Esophagus squamous epithelium (tissue), 4 donors: ENCODE measurements around the gene ALDH5A1.

Source experiments
- CTCF ChIP-seq, 6 experiments: fragments of 450-650 bp in 4 of 6; fragments of 200-600 bp in 2 of 6; sonication (generic) in 2 of 6; IDR thresholded peaks; one replicate each; pipeline ENCODE4 v1.5.1; 2016 to 2019; ENCODE audit warnings: antibody characterized with exemption in 6 of 6, mild to moderate bottlenecking in 4 of 6, moderate library complexity in 4 of 6
- POLR2A ChIP-seq, 4 donors: fragments of 450-650 bp; IDR thresholded peaks; one replicate each; pipeline ENCODE4 v1.6.1; 2017; ENCODE audit warnings: antibody characterized with exemption in 4 of 4, mild to moderate bottlenecking in 4 of 4, moderate library complexity in 3 of 4

DNA sequence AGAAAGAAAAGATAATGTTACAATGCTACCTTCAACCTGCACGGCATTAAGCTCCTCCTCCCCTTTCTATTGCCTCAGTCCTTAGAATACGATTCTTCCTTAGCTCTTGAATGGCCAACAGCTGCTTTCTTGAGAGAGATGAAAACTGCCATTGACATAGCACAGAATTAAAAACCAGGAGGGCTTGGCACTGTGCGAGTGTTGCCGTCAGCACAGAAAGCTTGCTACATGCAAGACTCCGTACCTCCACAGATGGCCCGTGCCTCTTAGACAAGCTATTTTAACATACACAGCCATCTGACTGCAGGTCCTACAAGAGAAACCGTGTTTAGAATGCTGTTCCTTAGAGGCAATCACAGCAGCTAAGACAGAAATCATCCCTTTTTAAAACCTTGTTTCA is 51.7 kb downstream of the ALDH5A1 start:
- TF ChIP-seq CTCF (IDR thresholded peaks at IDR 0.05) (no peak), POLR2A (IDR thresholded peaks at IDR 0.05) (no peak)
